Astrocyte of the cerebellum (primary cell): Measurements from ENCODE around the gene CMTM7.

ENCODE experiments used
- DNase-seq: peaks from one replicate; pipeline ENCODE4 v3.0.0-alpha.2; 2011; ENCODE audit warnings: low read depth
- H3K4me3 ChIP-seq: 2 replicates; pipeline ENCODE4 v1.5.1; 2011; ENCODE audit warnings: mild to moderate bottlenecking, low read depth, low read length, moderate library complexity
- CTCF ChIP-seq: IDR thresholded peaks from 2 replicates; pipeline ENCODE4 v1.5.1; 2012; ENCODE audit warnings: low read length, low read depth, moderate library complexity, mild to moderate bottlenecking; ENCODE audit errors: missing control alignments
- in situ Hi-C: cut with HindIII; loops from 2 replicates; pipeline ENCODE4 v1.10.0; 2017; ENCODE audit warnings: low sequenced_read_pairs

CMTM7 gene

DNA sequence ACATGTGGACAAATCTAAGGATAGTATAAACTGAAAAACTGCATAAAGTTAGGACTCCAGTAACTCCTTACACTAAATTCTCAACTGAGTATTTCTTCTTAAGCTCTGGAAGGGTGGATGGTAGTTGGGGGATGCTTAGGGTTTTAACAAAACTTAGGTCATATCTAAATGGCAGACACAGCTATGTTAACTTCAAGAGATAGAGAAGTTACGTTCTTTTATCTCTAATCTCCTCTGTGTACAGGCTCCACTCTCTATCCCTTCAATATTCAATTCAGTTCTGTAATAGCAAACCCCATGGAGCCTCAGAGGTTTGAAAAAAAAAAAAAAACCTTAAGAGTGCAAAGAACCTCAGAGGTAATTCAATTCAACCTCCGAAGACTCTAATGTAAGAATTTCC is 107.9 kb downstream of the CMTM7 start:
- in situ Hi-C loops, result no loop called here
- no peak overlapping the region for H3K4me3 ChIP-seq
- TF ChIP-seq CTCF, result no peak
- DNase-seq, result no peak

DNA sequence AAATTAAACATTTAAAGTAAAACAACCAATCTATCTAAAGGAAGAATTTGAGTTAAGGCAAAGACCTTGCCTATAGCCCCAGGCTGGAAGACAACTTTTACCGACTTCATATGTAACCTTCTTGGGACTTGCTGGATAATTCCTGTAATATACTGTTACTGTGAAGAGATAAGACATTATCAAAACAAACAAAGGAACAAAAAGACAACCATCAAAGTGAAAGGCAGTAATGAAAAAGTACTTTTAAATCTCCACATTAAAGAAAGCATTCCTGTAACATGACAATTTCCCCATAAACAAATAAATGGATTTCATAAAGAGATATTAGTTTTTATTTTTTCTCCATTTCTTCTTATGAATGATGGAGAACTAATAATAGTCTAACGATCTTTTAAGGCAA is 108.6 kb downstream of the CMTM7 start:
- no peak for TF ChIP-seq CTCF
- no peak for DNase-seq
- in situ Hi-C loops, result no loop called here
- no peak overlapping the region for H3K4me3 ChIP-seq

DNA sequence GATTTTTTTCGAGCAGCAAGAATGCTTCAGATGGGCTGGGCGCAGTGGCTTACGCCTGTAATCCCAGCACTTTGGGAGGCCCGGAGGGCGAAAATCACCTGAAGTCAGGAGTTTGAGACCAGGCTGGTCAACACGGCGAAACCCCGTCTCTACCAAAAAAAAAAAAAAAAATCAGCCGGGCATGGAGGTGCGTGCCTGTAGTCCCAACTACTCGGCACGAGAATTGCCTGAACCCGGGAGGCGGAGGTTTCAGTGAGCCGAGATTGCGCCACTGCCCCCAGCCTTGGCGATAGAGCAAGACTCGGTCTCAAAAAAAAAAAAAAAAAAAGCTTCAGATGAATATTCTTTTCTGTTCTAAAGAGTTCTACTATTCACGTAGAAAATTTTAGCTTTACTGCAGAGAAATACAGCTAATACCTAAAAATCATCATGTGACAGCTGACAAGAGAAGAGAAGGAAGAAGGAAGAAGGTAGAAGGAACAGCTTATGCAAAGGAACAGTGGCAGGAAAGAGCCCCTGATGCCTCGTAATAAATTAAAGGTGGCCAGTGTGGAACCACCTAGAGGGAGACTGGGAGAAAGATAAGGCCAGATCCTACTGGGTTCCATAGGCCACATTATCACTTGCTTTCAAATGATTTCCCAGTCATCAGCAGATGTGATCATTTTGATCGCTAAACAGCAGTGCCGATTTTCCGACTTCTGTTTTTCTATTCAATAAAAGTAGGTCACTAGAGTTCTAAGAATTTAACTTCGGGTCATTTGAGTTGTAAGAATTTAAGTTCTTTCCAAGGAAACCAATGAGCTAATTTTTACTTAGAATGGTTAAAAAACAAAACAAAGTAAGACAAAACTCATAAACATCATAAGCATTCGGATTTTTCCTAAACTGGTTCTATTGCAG is 109.5 kb downstream of the CMTM7 start:
- DNase-seq, result no peak
- in situ Hi-C loops, result no loop called here

DNA sequence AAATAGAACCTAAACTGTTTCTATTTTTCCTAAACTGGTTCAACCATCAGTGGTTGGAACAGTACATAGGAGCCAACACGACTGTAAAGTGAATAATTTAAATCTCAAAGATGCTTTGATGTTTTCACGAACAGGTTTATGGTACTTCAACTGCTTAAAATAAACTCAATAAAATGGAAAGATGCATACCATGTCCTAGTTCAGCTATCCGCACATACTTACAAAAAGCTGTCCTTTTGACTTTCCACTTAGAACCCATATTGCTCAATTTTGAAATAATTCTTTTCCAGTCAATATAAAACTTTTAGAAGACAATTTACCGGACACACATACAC is 110.1 kb downstream of the CMTM7 start:
- no peak for TF ChIP-seq CTCF
- H3K4me3 ChIP-seq, result peak overlapping the region; percentile 56
- no peak for DNase-seq
- in situ Hi-C loops, result no loop called here

More for the DNA sequence above, 109.5 kb downstream of the CMTM7 start:
- TF ChIP-seq CTCF, result no peak
- H3K4me3 ChIP-seq, result peak overlapping the region; percentile 56

DNA sequence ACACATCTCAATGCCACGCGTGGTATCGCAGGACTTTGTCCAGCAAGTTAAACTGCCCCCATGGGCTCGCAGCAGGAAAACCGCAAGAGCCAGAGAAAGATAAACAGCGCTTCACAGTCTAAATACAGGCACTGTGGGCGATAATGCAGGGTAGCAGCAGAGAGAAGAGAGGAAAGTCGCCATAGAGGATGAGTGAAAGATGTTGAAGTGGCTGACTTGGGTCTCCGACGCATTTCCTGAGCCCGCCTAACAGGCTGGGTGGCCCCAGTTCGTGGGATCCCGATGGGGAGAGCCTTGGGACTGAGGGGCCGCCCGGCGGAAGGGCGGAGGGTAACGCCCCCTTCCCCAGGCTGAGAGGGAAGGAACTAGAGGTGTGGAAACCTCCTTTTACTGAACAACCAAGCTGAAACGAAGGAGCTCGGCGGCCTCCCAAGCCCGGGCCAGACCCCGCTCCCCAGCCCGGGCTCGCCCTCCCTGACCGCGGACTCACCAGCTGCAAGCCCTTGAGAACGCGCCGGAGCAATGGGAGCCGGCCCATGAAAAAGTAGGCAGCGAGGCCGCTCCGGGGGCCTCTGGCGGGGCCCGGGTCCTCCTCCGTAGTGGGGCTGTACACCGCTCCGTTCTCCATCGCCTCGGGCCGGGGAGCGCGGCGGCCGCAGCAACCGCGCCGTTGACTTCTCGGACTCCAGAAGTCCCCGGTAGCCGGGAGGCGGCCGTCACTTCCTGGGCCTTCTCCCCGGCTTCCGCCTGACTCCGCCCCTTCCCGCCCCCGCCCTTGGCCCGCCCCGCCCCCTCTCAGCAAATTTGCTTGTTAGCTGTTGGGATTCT is 110.7 kb downstream of the CMTM7 start, which contains the start of gene CMTM6:
Gene CMTM6, minus strand, starts transcription at position 735 of the 828 bp plus-strand sequence. Its CDS starts 107 bp downstream, at position 628.
- in situ Hi-C loops, result no loop called here
- TF ChIP-seq CTCF, result no peak
- peak within 1 kb of the TSS; percentile 56 for H3K4me3 ChIP-seq
- peak; percentile 42 for DNase-seq

GRCh38 chr3:32502946-32503286 is 111.3 kb downstream of the CMTM7 start:
- DNase-seq, result no peak
- TF ChIP-seq CTCF, result no peak
- in situ Hi-C loops, result no loop called here
- H3K4me3 ChIP-seq, result peak overlapping the region; percentile 56
